Endometrial microvascular endothelial cells (primary cell): Measurements from ENCODE around the gene EXOSC1. TPM values are rescaled to one million over a fixed set of nuclear protein-coding genes. Genes with fewer than 3 reads are reported as not detected.

Experiments used
- in situ Hi-C: cut with HindIII; loops from 2 replicates; pipeline ENCODE4 v1.10.0; 2017; ENCODE audit warnings: low sequenced_read_pairs, low pct_unique_long_range_greater_than_20kb; ENCODE audit errors: inconsistent ontology term
- total RNA-seq: library from RNA; depleted of rRNA; stranded (reverse); fragments of >200 nt; gene quantifications from one replicate; pipeline ENCODE4 v1.2.3, GENCODE V29; 2015; ENCODE audit errors: inconsistent ontology term

The EXOSC1 gene
- total RNA-seq, 1 donor from 2014 or later: 76.7 TPM

DNA sequence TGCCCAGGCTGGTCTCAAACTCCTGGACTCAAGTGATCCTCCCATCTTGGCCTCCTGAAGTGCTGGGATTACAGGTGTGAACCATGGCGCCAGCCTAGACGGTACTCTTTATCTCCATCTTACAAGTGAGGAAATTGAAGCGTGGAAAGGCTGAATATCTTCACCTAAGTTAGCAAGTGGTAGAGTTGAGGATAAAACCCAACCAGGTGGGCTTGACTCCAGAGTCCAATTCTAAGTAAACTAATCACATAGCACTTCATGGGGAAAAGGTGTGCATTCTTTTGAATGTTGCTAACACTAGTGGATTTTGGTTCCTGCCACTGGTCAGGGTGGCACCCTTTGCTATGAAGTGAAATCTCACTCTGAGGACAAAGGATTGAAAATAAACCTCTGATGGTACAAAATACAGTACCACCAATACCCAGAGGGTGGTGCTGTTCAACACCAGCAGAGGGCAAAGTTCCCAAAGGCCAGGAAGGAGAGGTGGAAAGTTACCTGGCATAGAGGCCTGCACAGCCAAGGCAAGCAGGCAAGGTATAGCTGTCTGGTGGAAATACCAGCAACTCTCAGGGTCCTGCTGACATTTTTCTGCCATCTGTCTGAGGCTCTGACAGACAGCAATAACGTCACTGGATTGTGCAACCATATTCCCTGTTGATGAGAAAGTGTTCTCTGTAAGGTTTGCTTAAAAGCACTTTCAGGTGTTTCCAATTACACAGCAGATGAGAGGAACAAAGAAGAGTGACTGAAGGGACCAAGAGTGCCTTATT lies 17.7 kb upstream of the EXOSC1 start:
- in situ Hi-C loops: no loop called here

GRCh38 chr10:97462309-97462708 lies 16.5 kb upstream of the EXOSC1 start:
- in situ Hi-C loops: no loop called here

DNA sequence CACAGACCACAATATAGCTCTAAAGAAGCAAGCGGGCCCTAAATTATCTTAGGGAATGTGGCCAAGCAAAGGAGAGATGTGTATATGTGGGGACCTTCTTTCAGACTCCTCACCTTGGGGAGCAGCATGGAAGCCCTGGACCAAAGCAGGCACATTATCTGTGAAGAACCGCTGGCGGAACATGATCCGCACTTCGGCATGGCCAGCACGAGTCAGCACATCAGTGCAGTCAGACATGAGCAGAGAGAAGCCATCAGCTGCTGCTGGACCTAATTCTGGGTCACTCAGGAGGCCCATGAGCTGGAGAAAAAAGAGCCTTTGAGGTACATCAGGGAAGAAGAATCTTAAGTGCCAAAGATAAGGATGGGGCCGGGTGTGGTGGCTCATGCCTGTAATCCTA lies 14.1 kb upstream of the EXOSC1 start:
- in situ Hi-C loops: no loop called here

GRCh38 chr10:97459111-97459510 lies 13.3 kb upstream of the EXOSC1 start:
- in situ Hi-C loops: no loop called here

DNA sequence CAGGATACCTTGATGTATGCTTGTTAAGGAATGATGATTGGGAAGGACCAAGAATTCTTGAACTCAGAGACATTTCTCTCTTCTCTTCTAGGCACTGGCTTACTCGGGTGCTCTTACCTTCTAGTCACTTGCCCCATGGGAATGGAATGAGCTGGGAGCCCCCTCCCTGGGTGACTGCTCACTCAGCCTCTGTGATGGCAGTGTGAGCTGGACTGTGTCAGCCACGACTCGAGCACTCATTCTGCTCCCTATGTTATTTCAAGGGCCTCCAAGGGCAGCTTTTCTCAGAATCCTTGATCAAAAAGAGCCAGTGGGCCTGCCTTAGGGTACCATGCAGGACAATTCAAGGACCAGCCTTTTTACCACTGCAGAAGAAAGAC lies 10.9 kb upstream of the EXOSC1 start:
- in situ Hi-C loops: no loop called here

DNA sequence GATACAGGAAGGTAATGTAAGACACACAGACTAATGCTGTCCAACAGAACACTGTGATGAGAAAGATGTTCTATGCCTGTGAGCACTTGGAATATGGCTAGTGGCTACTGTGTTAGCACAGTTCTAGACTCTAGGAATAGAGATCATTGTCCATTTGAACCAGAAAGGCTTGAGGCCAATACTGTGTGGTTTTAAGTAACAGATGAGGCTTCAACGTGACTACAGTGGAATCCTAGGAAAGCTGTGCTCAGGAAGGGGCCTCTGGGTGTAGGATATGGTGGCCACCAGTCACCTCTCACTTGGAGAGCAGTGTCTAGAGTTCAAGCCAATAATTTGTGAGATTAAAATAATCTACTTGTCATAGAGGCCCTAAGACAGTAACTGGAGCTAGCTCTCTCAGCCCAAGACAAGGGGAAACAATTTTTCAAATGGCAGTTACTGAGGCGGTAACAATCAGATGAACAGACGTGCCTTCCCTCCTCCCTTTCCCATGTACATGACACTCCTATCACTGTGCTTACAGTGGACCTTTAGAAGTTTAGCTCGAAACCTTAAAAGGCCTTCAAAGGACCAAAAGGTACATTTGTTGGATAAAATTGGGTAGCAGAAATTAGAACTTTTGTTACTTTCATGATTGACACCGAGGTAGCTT lies 10.4 kb upstream of the EXOSC1 start:
- in situ Hi-C loops: no loop called here

DNA sequence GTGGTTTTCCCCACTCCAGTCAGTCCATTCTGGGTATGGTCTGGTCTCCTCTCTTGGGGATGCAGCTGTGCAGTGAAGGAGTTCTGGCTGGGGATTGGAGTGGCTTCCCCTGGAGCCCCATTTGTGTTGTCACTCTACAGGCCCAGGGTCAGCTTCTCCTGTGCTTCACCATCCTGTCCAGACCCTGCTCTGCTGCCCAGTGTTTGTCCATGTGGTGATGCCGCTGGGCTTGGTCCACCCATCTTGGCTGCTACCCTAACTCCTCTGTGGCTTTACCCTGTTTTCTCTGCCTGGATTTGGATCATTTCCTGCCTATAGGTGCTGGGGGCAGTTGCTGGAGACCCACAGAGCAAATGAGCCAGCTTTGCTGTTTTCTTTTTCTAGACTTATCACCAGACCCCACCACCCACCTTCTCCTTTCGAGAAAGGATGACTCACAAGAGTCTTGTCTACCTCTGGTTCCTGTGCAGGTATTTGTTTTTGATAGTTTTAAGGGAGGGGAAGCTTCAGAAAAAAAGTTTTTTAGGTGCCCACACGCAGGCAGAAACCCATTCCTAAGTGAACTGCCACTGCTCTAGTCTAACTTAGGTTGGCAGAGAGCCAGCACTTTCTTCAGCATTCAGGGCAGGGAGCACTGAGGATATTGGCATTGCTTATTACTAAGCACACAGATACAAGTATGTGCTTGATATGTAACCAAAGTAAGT lies 8.7 kb upstream of the EXOSC1 start:
- in situ Hi-C loops: no loop called here

DNA sequence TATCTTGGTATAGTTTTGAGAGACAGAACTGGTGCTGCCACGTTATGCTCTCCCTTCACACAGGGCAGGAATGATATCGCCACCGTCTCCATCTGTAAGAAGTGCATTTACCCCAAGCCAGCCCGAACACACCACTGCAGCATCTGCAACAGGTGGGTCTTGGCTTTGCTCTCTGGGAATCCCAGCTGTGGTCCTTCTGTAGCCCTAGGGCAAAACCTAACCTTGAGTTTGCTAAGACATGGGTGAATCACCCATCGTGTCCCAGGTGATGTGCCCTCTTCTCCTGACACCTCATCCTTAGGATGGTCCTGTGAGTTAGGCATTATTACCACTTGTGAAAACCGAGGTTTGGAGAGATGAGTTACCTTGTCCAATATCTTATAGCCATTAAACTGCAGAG lies 6.5 kb upstream of the EXOSC1 start:
- in situ Hi-C loops: no loop called here

DNA sequence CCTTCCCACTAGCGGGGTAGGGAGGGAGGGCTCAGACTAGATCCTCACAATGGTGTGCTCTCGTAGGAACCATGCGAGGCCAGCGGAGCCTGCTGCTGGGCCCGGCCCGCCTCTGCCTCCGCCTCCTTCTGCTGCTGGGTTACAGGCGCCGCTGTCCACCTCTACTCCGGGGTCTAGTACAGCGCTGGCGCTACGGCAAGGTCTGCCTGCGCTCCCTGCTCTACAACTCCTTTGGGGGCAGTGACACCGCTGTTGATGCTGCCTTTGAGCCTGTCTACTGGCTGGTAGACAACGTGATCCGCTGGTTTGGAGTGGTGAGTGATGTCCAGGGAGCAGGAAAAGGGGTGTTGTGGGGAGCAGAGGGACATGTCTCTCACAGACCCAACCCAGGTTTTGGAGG lies 5.8 kb upstream of the EXOSC1 start:
- in situ Hi-C loops: no loop called here

GRCh38 chr10:97450828-97451227 lies 5.0 kb upstream of the EXOSC1 start:
- in situ Hi-C loops: no loop called here

- in situ Hi-C loops: no loop called here
Observed at GRCh38 chr10:97445357-97445721, 467 bp downstream of the EXOSC1 start.

- in situ Hi-C loops: no loop called here
Observed at GRCh38 chr10:97444212-97444611, 1.6 kb downstream of the EXOSC1 start.

DNA sequence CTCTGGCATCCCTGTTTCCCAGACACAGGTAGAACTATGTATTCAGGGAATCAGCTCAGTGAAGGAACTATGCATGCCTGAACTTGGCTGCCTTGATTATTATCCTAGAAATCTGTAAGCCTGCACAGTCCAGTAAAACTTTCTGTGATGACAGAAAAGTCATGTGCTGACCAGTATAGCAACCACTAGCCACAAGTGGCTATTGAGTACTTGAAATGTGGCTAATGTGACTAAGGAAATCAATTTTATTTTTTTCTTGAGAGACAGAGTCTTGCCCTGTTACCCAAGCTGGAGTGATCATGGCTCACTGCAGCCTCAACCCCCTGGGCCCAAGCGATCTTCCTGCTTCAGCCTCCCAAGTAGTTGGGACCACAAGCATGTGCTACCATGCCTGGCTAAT lies 3.5 kb downstream of the EXOSC1 start:
- in situ Hi-C loops: no loop called here

DNA sequence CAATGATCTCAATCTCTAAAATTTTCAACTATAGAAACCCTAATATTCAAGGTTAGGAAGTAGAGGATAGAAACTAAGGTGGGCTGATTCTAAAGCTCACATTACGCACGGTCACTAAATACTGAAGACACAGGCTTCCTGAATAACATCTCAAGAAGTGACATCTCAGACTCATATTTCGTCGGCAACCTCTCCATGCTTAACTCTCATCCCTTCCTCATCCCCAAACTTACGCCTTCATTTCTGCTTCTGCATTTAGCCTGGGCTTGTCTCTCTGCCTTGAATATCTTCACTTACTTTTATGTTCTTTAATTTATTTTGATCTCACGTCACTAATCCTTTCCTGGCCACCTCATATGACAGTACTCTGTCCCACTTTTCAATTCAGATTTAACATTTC lies 10.6 kb downstream of the EXOSC1 start:
- in situ Hi-C loops: no loop called here

- in situ Hi-C loops: no loop called here
Observed at GRCh38 chr10:97434557-97434956, 11.2 kb downstream of the EXOSC1 start.

- in situ Hi-C loops: no loop called here
Observed at GRCh38 chr10:97434055-97434454, 11.8 kb downstream of the EXOSC1 start.

DNA sequence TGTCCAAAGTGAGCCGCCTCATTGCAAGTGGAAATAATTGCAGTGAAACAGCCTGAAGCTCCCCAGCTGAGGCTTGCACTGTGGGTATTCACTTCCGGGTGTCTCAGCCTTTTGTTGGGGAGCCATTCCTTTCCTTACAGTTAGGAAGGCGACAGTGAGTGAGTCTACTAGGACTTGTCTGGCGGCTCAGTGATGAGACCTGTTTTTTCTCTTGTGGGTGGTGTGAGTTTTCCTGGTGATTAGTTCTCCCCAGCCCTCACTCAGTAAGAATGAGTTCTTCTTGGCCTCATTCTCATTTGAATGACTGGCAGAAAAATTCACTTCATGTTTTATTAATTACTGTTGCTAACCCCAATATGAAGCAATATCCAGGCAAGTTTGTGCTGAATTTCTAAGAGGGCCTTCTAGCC lies 17.2 kb downstream of the EXOSC1 start:
- in situ Hi-C loops: no loop called here

GRCh38 chr10:97427571-97428179 lies 18.1 kb downstream of the EXOSC1 start:
- in situ Hi-C loops: no loop called here

DNA sequence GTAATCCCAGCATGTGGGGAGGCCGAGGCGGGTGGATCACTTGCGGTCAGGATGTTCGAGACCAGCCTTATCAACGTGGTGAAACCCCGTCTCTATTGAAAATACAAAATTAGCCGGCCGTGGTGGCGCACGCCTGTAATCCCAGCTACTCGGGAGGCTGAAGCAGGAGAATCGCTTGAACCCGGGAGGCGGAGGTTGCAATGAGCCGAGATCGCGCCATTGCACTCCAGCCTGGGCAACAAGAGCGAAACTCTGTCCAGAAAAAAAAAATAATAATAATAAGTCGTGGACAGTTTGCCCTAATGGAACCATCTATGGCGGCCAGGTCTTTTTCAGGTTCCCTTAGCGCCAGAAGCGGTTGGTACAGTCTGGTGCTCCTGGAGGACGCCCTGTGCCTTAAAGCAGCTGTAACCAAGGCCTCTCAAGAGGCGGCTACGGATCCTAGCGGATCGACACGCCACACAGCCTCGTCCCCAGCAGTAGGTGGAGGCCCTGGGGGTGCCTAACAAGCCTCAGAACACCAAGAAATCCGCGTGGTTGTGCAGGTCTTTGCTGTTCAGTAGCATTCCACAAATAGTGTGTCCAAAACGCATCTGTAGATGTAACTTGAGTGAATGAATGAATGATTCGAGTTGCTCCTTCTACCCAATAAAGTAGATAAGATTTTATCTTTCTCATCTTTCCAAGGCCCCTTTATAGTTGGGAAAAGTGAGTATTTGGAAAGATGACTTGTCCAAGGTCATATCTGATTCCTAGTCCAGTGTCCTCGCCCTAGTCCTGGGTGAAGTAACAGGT lies 18.8 kb downstream of the EXOSC1 start:
- in situ Hi-C loops: no loop called here
